Cardiac septum (tissue), 1 donor: Measurements from ENCODE around the gene MED10. TPM values are rescaled to one million over a fixed set of nuclear protein-coding genes. Genes with fewer than 3 reads are reported as not detected.

Experiments
- DNase-seq: peaks from one replicate; pipeline ENCODE4 v3.0.0-alpha.2; 2020; ENCODE audit warnings: low spot score
- intact Hi-C: fragments of 100-400 bp; cut with DNase I; formaldehyde crosslinking; loops from one replicate; pipeline ENCODE4 v1.14.0; 2022
- total RNA-seq: library from RNA; stranded (reverse); fragmentation: NEBNext Ultra II Directional; extraction: Animal tissue kit (Norgen Biotek cat#: 25700); gene quantifications from one replicate; pipeline ENCODE4 v1.2.1, GENCODE V29; 2021
- donor health status: DM: no; HTN: no; CAD: no.

MED10 gene
- total RNA-seq, 1 donor from 2014 or later: 27.6 TPM

DNA sequence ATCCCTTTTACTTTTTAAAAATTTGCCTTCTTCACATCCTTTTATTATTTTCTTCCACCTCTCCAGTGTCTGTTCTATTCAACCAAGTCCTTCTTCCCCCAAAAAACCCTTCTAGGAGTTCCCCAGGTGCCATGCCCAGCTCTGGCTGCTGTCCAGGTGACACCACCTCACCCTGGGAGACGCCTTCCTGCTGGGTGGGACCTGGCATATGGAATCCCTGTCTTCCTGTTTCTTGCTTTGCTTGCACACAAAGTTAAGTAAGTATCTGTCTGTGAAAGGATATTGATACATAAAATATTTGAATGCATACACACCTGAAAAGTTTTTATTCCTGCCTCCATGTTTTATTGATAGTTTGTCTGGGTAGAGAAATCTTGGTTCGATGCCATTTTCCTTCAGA lies 23.1 kb upstream of the MED10 start:
- no peak for DNase-seq
- intact Hi-C loops: no loop called here

DNA sequence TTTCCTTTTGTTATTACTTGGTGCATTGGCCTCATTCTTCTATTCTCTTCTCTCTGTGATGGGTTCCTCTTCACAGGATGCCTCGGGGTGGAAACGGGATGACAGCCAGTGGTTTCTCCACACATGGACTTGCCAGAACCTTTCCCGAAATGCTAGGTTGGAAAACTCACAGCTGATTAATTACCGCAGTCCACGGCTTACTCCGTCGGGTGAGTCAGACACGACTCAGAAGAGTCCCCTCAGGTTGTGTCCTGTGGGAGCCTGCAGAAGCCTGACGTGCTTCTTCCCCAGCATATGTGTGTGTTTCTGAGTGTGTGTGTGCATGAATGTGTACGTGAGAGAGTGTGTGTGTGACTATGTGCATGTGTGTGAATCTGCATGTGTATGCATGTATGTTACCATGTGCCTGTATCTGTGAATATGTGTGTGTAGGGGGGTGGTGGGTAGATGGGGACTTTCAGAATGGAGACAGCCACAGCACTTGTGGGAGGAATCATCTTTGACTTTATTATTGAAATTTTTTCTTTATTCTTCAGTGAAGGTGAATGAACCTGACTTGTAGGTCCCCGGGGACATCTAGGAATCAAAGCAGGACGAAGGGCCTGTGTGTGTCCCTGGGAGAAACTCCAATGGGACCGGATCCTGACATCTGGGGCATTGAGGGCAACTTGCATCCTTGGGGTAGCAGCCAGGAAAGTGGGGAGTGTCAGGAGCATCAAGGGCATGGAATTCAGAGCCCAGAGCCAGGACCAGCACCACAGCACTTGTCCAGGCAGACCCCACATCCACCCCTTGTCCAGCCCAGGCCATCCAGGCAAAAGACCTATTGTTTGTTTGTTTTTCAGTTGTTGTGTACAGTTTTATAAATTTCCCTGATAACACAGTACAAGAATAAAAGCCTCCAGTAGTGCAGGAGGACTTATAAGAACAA lies 21.9 kb upstream of the MED10 start:
- DNase-seq: no peak
- intact Hi-C loops: no loop called here

DNA sequence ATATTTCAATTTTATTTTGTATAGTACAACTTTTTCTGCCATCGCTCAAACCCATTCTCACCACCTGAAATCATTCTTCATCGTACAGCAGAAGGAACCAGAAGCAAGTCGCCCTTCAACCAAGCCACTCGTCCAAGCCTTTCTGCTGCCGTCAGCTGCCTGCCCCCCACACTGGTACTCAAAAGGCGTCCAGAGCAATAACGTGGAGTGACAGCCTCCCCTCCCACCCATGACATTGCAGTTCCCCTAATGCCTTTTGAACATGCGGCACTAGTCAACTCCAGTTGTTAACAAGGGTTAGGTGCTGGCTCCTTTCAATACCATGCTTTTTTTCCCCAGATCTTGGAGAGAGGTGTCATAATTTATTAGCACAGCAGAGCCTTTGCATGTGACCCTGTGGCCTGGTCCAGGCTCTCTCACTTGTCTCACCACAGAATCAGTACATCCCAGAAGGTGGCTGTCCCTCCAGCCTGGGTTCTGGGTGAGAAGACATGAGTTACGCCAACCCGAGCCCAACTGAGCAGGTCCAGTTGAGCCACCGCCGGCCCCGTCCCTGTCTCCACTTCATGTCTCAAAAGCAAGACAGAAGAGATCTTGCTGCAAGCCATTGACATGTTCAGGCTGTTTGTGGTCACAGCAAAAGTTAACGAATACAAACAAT lies 20.4 kb upstream of the MED10 start:
- no peak for DNase-seq
- intact Hi-C loops: no loop called here

DNA sequence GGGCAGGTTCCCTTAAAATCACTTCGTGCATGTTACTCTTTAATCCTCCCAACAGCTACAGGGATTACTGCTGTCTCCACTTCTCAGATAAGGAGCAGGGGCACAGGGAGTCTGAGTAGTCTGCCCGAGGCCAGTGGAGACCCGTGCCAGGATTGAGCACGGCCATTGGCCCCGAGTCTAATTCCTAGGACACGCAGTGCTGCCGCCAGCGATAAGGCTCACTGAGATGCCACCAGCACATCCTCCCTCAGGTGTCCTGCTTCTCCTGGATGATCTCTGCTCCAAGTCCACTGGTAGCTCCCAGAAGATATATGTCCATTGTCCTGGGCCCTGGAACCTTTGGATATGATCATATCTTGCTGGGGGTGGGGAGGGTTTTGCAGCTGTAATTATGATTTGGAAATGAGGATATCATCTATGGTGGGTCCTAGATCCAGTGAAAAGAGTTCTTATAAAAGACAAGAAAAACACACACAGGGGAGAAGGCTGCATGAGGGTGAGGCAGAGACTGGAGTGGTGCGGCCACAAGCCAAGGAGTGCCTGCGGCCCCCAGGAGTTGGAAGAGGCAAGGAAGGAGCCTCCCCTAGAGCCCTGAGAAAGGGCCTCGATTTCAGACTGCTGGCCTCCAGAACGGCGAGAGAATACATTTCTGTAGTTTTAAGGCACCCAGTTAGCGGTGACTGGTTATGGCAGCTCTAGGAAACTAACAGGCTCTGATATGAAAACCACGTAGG lies 19.4 kb upstream of the MED10 start:
- DNase-seq: no peak
- intact Hi-C loops: no loop called here

GRCh38 chr5:6396836-6397535 lies 18.6 kb upstream of the MED10 start:
- intact Hi-C loops: no loop called here
- no peak for DNase-seq

DNA sequence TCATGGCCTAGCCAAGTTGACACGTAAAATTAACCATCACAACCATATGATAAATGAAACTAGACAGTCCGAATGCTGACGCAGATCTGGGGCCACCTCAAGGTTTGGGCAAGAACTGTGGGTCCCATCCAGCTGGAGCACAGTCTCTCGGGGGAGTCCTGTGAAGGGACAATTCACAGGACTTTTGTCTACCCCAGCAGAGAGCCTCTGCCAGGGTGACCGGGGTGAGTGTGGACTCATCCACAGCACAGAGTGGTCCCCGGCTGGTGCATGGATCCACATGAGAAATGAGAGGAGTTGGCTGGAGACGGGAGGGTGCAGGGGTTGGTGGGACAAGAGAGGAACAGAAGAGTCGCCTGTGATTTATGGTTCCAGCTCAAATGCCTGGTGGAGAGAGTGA lies 17.7 kb upstream of the MED10 start:
- no peak for DNase-seq
- intact Hi-C loops: no loop called here

DNA sequence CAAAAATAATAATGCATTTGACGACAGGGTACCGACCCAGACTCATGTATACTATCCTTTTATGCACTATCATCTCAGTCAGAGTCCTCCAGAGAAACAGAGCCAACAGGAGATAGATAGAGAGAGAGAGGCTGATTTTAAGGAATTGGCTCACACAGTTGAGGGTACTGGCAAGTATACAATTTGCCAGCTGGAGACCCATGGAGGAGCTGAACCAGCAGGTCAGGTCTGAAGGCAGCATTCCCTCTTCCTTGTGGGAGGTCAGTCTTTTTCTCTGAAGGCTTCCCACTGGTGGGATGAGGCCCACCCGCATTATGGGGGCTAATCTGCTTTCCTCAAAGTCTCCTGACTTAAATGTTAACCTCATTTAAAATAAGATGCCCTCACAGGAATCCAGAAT lies 17.3 kb upstream of the MED10 start:
- intact Hi-C loops: no loop called here
- no peak for DNase-seq

- intact Hi-C loops: no loop called here
- DNase-seq: no peak
Observed at GRCh38 chr5:6395102-6395445, 16.7 kb upstream of the MED10 start.

- intact Hi-C loops: no loop called here
- no peak for DNase-seq
Observed at GRCh38 chr5:6394429-6395101, 16.2 kb upstream of the MED10 start.

DNA sequence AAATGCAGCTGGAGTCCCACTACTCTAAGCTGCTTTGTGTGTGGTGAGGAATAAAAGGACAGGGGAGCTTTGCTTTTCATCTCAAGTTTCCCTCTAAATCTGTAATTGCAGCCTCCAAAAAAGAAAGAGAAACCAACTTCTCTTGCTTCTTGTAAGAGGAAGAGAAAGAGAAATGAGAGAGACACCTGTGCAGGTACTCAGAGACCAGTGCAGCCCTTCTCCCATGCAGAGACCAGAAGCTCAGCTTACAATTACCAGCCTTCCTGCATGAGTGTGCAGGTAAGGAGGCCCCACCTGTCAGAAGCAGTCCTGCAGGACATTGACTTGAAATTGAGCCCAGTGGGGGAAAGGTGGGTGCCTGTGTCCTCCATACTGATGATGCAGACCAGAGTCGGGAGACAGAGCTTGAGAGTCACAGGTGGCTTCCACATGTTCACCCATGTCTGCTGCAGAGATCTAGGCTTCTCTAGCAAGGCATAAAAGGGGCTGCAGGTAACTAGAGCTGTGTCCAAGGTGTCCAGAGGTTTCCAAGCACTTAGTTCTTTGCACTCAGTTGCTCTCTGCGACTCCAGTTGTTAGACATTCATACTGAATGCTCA lies 15.3 kb upstream of the MED10 start:
- intact Hi-C loops: no loop called here
- DNase-seq: no peak

GRCh38 chr5:6392561-6392960 lies 14.2 kb upstream of the MED10 start:
- DNase-seq: no peak
- intact Hi-C loops: no loop called here

DNA sequence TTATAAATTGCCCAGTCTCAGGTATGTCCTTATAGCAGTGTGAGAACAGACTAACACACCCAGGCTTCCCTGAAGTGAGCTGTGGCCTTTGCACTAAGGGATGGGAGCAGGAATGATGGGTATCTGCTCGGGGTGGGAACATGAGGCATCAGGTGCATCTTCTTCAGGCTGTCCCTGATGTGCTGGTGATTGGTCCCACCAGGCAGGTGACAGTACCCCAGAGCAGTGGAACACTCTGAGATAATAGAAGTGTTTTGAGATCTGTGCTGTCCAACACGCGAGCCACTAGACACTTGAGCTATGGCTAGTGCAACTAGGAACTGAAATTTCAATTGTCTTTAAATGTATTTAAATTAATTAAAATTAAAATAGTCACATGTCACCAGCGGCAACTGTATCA lies 12.8 kb upstream of the MED10 start:
- intact Hi-C loops: no loop called here
- DNase-seq: no peak

GRCh38 chr5:6389946-6390530 lies 11.7 kb upstream of the MED10 start:
- intact Hi-C loops: no loop called here
- no peak for DNase-seq

DNA sequence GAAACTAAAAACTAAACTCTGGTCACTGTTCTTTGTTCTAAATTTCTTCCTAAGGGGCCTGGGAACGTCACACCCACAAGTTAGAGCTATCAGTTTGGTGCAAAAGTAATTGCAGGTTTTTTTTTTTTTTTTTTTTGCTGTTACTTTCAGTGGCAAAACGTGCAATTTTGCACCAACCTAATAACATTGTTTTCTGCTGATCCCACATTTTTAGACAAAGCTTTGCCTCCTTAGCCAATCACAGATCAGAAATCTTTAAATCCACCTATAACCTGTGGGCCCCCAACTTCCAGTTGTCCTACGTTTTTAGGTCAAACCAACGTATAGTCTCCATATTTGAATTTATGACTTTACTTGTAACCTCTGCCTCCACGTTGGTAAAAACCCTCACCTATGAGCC lies 11.1 kb upstream of the MED10 start:
- intact Hi-C loops: no loop called here
- DNase-seq: no peak

- intact Hi-C loops: no loop called here
- DNase-seq: no peak
Observed at GRCh38 chr5:6387970-6388369, 9.6 kb upstream of the MED10 start.

DNA sequence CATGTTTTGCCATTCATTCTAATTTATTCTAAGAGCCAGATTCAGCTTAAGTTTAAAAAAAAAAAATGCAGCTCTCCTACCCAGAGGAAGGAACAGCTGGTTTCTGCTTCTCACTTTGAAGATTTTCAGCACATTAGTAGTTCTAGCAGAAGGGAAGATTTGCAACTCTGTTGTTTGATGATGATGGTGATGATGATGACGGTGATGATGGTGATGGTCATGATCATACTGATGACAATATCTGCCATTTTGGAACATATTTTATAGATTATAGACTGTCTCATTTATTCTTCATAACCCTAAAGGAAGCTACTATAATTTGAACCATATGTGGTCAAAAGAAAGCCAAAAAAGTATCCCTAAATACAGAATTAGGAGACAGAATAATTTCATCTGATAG lies 7.9 kb upstream of the MED10 start:
- intact Hi-C loops: no loop called here
- DNase-seq: no peak

- intact Hi-C loops: loop anchor here (5.0 kb wide), 1 partner anchor 192 kb away; no protein-coding TSS in a partner anchor
- no peak for DNase-seq
Observed at GRCh38 chr5:6384856-6385255, 6.5 kb upstream of the MED10 start.

GRCh38 chr5:6383376-6383775 lies 5.0 kb upstream of the MED10 start:
- intact Hi-C loops: loop anchor here (2.0 to 5.0 kb wide), 2 partner anchors 45 to 194 kb away; no protein-coding TSS in a partner anchor
- no peak for DNase-seq
